Progenitor cell of endocrine pancreas (in vitro differentiated cells): ENCODE measurements around the gene BMF. TPM values are rescaled to one million over a fixed set of nuclear protein-coding genes. Genes with fewer than 3 reads are reported as not detected.
A peak's percentile ranks its signal among the peaks of the same experiment; 100 is the strongest.
"Not testable (repeated sequence)": the region's sequence is repeated elsewhere in the genome, so short reads cannot be mapped to it uniquely, and the experiment has no call there.

Experiments used
- DNase-seq: peaks from one replicate; pipeline ENCODE4 v3.0.0; 2021; ENCODE audit warnings: low spot score; ENCODE audit not compliant: unreplicated experiment
- H3K27ac Mint-ChIP-seq: 2 replicates; pipeline ENCODE4 v1.8.0; 2021; ENCODE audit warnings: mild to moderate bottlenecking, moderate library complexity, mixed read lengths
- H3K27me3 Mint-ChIP-seq: 2 replicates; pipeline ENCODE4 v1.8.0; 2021; ENCODE audit warnings: mixed read lengths
- H3K36me3 Mint-ChIP-seq: 2 replicates; pipeline ENCODE4 v1.8.0; 2022; ENCODE audit warnings: mixed read lengths; ENCODE audit not compliant: insufficient read depth
- H3K4me1 Mint-ChIP-seq: 2 replicates; pipeline ENCODE4 v1.8.0; 2021; ENCODE audit warnings: low read depth, mixed read lengths
- H3K4me3 Mint-ChIP-seq: 2 replicates; pipeline ENCODE4 v1.8.0; 2021; ENCODE audit warnings: low read depth, mild to moderate bottlenecking, moderate library complexity, mixed read lengths
- H3K9me3 Mint-ChIP-seq: 2 replicates; pipeline ENCODE4 v1.8.0; 2021; ENCODE audit warnings: low read depth, mixed read lengths
- CTCF ChIP-seq: fragments of 200-600 bp; sonication (generic); IDR thresholded peaks from one replicate; pipeline ENCODE4 v1.5.0; 2021; ENCODE audit warnings: antibody characterized with exemption, mild to moderate bottlenecking; ENCODE audit not compliant: unreplicated experiment
- long read RNA-seq: library from polyadenylated mRNA; unstranded; transcript quantifications from one replicate; pipeline ENCODE4 v2.0.0, GENCODE V29; 2020
- total RNA-seq: library from RNA; stranded (reverse); gene quantifications from 2 replicates; pipeline ENCODE4 v1.2.1, GENCODE V29; 2021

BMF gene
- total RNA-seq: 128 and 129 TPM in 2 replicates
- long read RNA-seq, partial matches to known transcripts: 0 of 5 reads
- long read RNA-seq, other reads (novel, unspliced or antisense): 4 of 5 reads

GRCh38 chr15:40108855-40109735, at the start of gene BMF:
TSS of gene BMF (minus strand) at chr15:40108879. CDS start at chr15:40106086, 2,793 bp downstream.
- Mint-ChIP-seq H3K9me3 (no peaks in the 10 kb centered on the region), H3K4me3 (peak within 1 kb of the TSS; percentile 95), H3K27me3 (no peaks in the 10 kb centered on the region), H3K4me1 (peaks cover 50% of the 10 kb centered on the region), H3K36me3 (peaks cover 6% of the 10 kb centered on the region), H3K27ac (peak within 1 kb of the TSS; percentile 98)
- peak; percentile 52 for TF ChIP-seq CTCF
- peak; percentile 98 for DNase-seq

- TF ChIP-seq CTCF: no peak
- Mint-ChIP-seq H3K9me3 (no peaks in the 10 kb centered on the region), H3K27ac (no peak overlapping the region), H3K36me3 (no peaks in the 10 kb centered on the region), H3K27me3 (no peaks in the 10 kb centered on the region), H3K4me3 (no peak overlapping the region), H3K4me1 (peaks cover 26% of the 10 kb centered on the region)
- DNase-seq: no peak
Measured at GRCh38 chr15:40157778-40158447, 49.2 kb upstream of the BMF start.

GRCh38 chr15:40155270-40155910, 46.7 kb upstream of the BMF start:
- H3K27me3 Mint-ChIP-seq: no peaks in the 10 kb centered on the region
- peak overlapping the region; percentile 90 for H3K27ac Mint-ChIP-seq
- peaks cover 26% of the 10 kb centered on the region for H3K4me1 Mint-ChIP-seq
- H3K9me3 Mint-ChIP-seq: no peaks in the 10 kb centered on the region
- DNase-seq: no peak
- H3K4me3 Mint-ChIP-seq: no peak overlapping the region
- H3K36me3 Mint-ChIP-seq: no peaks in the 10 kb centered on the region
- no peak for TF ChIP-seq CTCF

- not testable (repeated sequence) for H3K27me3 Mint-ChIP-seq, H3K36me3 Mint-ChIP-seq, DNase-seq, H3K4me3 Mint-ChIP-seq, H3K9me3 Mint-ChIP-seq
- Mint-ChIP-seq H3K27ac (peak overlapping the region; percentile 53), H3K4me1 (peaks cover 26% of the 10 kb centered on the region)
Measured at GRCh38 chr15:40154821-40155220, 46.1 kb upstream of the BMF start.

GRCh38 chr15:40151991-40152390, 43.3 kb upstream of the BMF start:
- Mint-ChIP-seq H3K4me1 (peaks cover 22% of the 10 kb centered on the region), H3K36me3 (no peaks in the 10 kb centered on the region), H3K4me3 (no peak overlapping the region), H3K27ac (no peak overlapping the region), H3K9me3 (no peaks in the 10 kb centered on the region), H3K27me3 (peaks cover 5% of the 10 kb centered on the region)
- no peak for DNase-seq
- TF ChIP-seq CTCF: no peak
